Stimulated activated CD4-positive, alpha-beta T cell treated with anti-CD3 and anti-CD28 coated beads, TNF-alpha, amount 100 ng/mL, for 1 hour (primary cell): ENCODE measurements around the gene ABCB1.
"Not testable (repeated sequence)": the region's sequence is repeated elsewhere in the genome, so short reads cannot be mapped to it uniquely, and the experiment has no call there.

ENCODE experiments used
- DNase-seq, 3 donors: peaks; one replicate each; pipeline ENCODE4 v3.0.0-alpha.2; 2020; ENCODE audit warnings: low read depth in 3 of 3, low spot score in 1 of 3

Gene ABCB1

DNA sequence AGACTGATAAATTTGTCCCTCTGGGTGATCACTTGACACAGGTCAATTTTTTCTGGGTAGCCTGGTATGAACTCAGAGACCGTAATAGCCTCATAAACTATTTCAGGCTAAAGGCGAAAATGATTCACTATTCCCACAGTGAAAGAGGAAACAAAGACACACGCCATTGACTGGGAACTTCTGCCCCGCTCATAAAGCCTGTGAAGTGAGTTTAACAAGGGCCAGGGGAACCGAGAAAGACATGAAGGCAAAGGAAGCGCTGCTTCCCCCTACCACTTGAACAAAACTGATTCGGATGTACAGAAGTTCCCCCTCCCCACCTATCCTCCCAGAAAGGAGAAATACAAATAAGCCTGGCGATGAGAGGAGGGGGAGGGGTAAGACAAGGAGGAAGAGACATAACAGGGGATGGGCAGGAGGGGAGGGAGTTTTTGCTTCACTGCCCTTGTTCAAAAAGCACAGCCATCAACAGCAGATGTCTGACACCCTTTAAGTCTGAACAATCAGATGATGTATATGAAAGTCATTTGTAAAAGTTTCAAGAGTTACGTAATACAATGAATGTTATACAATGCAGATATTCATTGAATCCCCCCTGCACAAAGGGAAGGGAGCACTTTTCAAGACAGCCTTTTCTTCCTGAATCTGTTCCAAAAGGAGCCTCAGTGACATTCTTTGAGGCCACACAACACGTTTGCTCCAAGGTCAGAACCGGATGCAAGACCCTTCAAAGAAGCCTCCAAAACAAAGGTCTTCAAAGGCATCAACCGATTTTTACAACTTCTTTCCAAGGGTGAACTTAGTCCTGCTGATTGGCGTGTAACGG lies 125.9 kb downstream of the ABCB1 start:
- no peak for DNase-seq

DNA sequence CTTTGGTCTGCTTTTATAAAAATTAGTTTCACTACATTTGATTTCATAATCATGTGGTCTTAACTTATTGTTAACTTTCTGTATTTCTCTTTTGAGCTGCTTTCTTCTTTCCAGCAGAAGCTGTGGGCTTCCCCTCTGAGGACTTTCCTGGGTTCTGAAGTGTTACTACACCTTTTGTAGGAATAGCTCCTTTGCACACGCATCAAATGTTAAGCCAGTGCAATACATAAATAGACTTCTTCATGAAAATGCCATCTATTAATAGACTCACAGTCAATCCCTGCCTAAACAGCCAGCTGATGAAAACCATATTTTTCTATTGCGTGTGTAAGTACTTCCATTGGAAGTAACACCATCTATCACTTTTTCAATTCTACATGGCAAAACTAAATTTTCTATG lies 126.7 kb downstream of the ABCB1 start:
- no peak for DNase-seq

DNA sequence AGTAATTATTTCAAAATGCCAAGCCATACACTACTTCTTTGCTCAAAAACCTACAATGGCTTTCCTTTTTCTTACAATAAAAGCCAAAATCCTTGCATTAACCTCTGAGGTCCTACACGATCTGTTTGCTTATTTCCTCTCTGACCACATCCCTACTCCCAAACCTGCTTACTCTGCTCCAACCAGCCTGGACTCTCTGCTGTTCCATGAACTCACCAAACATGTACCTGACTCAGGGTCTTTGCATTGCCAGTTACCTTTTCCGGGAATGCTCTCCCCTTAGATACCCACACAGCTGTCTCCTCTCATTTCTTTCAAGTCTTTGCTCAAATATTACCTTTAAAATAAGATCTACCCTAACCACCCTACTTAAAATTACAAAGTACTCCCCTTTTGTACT lies 127.5 kb downstream of the ABCB1 start:
- no peak for DNase-seq

DNA sequence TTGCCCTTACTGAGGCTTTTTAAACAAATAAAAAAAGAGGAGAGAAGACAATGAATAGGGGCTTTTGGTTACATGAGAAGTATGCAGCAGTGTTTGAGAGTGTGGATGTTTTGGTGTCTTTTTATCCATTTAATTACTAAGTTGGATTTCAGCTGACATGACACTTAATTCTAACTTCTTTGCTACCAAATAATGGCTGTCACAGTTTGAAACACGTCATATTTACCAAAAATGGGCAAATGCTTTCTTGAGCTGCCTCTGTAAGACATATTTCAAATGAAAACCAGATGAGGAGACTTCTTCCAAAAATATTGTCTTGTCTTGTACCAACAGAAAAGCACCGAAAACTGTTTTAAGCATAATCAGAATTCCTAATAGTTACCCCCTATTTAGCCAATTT lies 129.2 kb downstream of the ABCB1 start:
- no peak for DNase-seq

- not testable (repeated sequence) for DNase-seq
Measured at GRCh38 chr7:87469204-87469603, 131.5 kb downstream of the ABCB1 start.

- not testable (repeated sequence) for DNase-seq
Measured at GRCh38 chr7:87465534-87465880, 135.2 kb downstream of the ABCB1 start.

- not testable (repeated sequence) for DNase-seq
Measured at GRCh38 chr7:87464830-87465533, 135.7 kb downstream of the ABCB1 start.

- no peak for DNase-seq
Measured at GRCh38 chr7:87463982-87464381, 136.7 kb downstream of the ABCB1 start.

- not testable (repeated sequence) for DNase-seq
Measured at GRCh38 chr7:87460444-87460843, 140.2 kb downstream of the ABCB1 start.

- DNase-seq, result no peak
Measured at GRCh38 chr7:87459941-87460340, 140.7 kb downstream of the ABCB1 start.

DNA sequence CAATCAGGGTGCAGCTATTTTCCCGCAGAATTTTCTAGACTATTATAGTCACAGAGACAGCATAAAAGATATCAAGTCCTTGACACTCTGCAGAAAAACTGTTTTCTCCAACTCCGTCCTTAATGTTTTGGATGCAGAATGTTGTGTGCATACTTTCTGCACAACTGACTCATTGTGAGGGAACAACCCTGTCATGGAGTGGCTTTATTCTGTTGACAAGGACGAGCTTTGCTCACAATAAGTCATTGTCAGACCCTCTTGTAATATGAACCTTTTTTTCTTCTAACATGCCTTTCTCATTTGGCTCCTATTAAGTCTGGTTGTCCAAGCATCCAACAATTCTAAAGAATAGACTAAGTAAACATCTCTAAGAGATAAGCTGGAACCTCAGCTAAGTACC lies 142.5 kb downstream of the ABCB1 start:
- DNase-seq, result no peak

GRCh38 chr7:87456247-87456646 lies 144.4 kb downstream of the ABCB1 start:
- DNase-seq, result no peak
